GM12878 (cell line): ENCODE data around the gene ACTL8. TPM values are rescaled to one million over a fixed set of nuclear protein-coding genes. Genes with fewer than 3 reads are reported as not detected.

Experiments used
- ATAC-seq: fragments of 200-7000 bp; cut with Tn5 transposase; 3 replicates; pipeline ENCODE4 v1.9.1; 2020; ENCODE audit warnings: mild to moderate bottlenecking, moderate library complexity
- BruUV-seq: library from RNA; stranded (reverse); fragments of 400-500 nt; replicated peaks from 2 replicates; lab custom pipeline; 2021; lab: Mats Ljungman, UMichigan
- CTCF ChIA-PET: fragments of 300-600 bp; sonication (Branson Sonifier 250); formaldehyde crosslinking; extraction: SDS; loops from one replicate; lab custom pipeline; 2021; ENCODE audit warnings: inconsistent platforms; lab: Yijun Ruan, JAX
- POLR2A ChIA-PET: fragments of 350-600 bp; formaldehyde crosslinking; extraction: SDS; loops from one replicate; lab custom pipeline; 2021; ENCODE audit warnings: inconsistent platforms; lab: Charles Lee
- RAD21 ChIA-PET: fragments of 300-600 bp; sonication (Branson Sonifier 250); formaldehyde crosslinking; loops from one replicate; lab custom pipeline; 2023; ENCODE audit warnings: antibody characterized with exemption; ENCODE audit not compliant: unreplicated experiment; lab: Charles Lee
- SMC1A ChIA-PET: fragments of 300-600 bp; sonication (Branson Sonifier 250); formaldehyde crosslinking; loops from one replicate; lab custom pipeline; 2023; ENCODE audit not compliant: unreplicated experiment, uncharacterized antibody; lab: Charles Lee
- DNase-seq: peaks from one replicate; pipeline ENCODE4 v3.0.0-alpha.2; 2011; ENCODE audit warnings: low read depth, low spot score
- FAIRE-seq: peaks from 3 replicates; lab custom pipeline; 2011; peaks lifted over from hg19 to GRCh38; lab: Jason Lieb, UNC
- H2AFZ ChIP-seq: 2 replicates; pipeline ENCODE4 v1.6.0; 2011; ENCODE audit warnings: low read depth, low read length, control low read depth; ENCODE audit not compliant: control insufficient read depth
- H3K27ac ChIP-seq: 2 replicates; pipeline ENCODE4 v1.5.1; 2011; ENCODE audit warnings: control low read depth; ENCODE audit not compliant: control insufficient read depth, insufficient read depth
- H3K27me3 ChIP-seq, 2 experiments: replicated peaks in 1 of 2; 2 replicates each; pipeline versions ENCODE4 v1.6.0 to v1.6.1; 2011; ENCODE audit warnings: low read length in 1 of 2; ENCODE audit not compliant: control insufficient read depth in 2 of 2, insufficient read depth in 2 of 2
- H3K36me3 ChIP-seq, 2 experiments: 2 replicates each; pipeline ENCODE4 v1.5.1; 2011; ENCODE audit warnings: low read length in 1 of 2; ENCODE audit not compliant: control insufficient read depth in 2 of 2, insufficient read depth in 2 of 2
- H3K4me1 ChIP-seq: 2 replicates; pipeline ENCODE4 v1.6.1; 2011; ENCODE audit warnings: mild to moderate bottlenecking, low read length, moderate library complexity, mixed read lengths; ENCODE audit not compliant: control insufficient read depth, insufficient read depth
- H3K4me2 ChIP-seq: 2 replicates; pipeline ENCODE4 v1.6.0; 2011; ENCODE audit warnings: control low read depth; ENCODE audit not compliant: control insufficient read depth, insufficient read depth
- H3K4me3 ChIP-seq: fragments of 200-600 bp; sonication (generic); 2 replicates; pipeline ENCODE4 v1.5.1; 2016
- H3K79me2 ChIP-seq: 2 replicates; pipeline ENCODE4 v1.6.0; 2011; ENCODE audit warnings: low read length; ENCODE audit not compliant: control insufficient read depth, insufficient read depth
- H3K9ac ChIP-seq: 2 replicates; pipeline ENCODE4 v1.8.0; 2011; ENCODE audit warnings: low read length, control low read depth, mixed read lengths; ENCODE audit not compliant: control insufficient read depth, insufficient read depth
- H3K9me3 ChIP-seq: replicated peaks from 3 replicates; pipeline ENCODE4 v1.5.1; 2011; ENCODE audit warnings: mild to moderate bottlenecking, low read length; ENCODE audit not compliant: control insufficient read depth, insufficient read depth
- H4K20me1 ChIP-seq: 2 replicates; pipeline ENCODE4 v1.6.0; 2011; ENCODE audit not compliant: control insufficient read depth, insufficient read depth
- ATF7 ChIP-seq: fragments of 450-650 bp; IDR thresholded peaks from 2 replicates; pipeline ENCODE4 v1.6.1; 2016; ENCODE audit warnings: low read depth, mild to moderate bottlenecking
- BACH1 ChIP-seq: fragments of 450-650 bp; IDR thresholded peaks from 2 replicates; pipeline ENCODE4 v1.6.1; 2017; ENCODE audit warnings: mild to moderate bottlenecking, borderline replicate concordance
- HDGF ChIP-seq: fragments of 450-650 bp; IDR thresholded peaks from 2 replicates; pipeline ENCODE4 v1.6.1; 2016; ENCODE audit warnings: antibody characterized with exemption
- HSF1 ChIP-seq: fragments of 150-350 bp; IDR thresholded peaks from 2 replicates; pipeline ENCODE4 v1.6.1; 2014; ENCODE audit warnings: mild to moderate bottlenecking, low read depth, low read length
- JUND ChIP-seq: IDR thresholded peaks from 2 replicates; pipeline ENCODE4 v1.6.1; 2012; ENCODE audit warnings: low read depth, mild to moderate bottlenecking, low read length, improper control_type of control experiment, moderate library complexity
- MEF2B ChIP-seq: fragments of 450-650 bp; IDR thresholded peaks from 2 replicates; pipeline ENCODE4 v1.6.1; 2018; ENCODE audit warnings: mild to moderate bottlenecking, moderate library complexity; ENCODE audit not compliant: partially characterized antibody, poor library complexity, severe bottlenecking
- NFXL1 ChIP-seq: fragments of 450-650 bp; IDR thresholded peaks from 2 replicates; pipeline ENCODE4 v1.6.1; 2017; ENCODE audit warnings: antibody characterized with exemption, mild to moderate bottlenecking, borderline replicate concordance
- PML ChIP-seq: IDR thresholded peaks from 2 replicates; pipeline ENCODE4 v1.6.1; 2012; ENCODE audit warnings: low read length, inconsistent platforms
- POLR2AphosphoS2 ChIP-seq: IDR thresholded peaks from 2 replicates; pipeline ENCODE4 v1.6.1; 2011; ENCODE audit warnings: low read depth, mild to moderate bottlenecking, low read length, improper control_type of control experiment, moderate library complexity
- TBL1XR1 ChIP-seq: IDR thresholded peaks from 2 replicates; pipeline ENCODE4 v1.6.1; 2012; ENCODE audit warnings: low read depth, low read length, improper control_type of control experiment
- YY1 ChIP-seq: IDR thresholded peaks from 2 replicates; pipeline ENCODE4 v1.6.1; 2011; ENCODE audit warnings: low read depth, mild to moderate bottlenecking, low read length
- ZNF622 ChIP-seq: fragments of 450-650 bp; IDR thresholded peaks from 2 replicates; pipeline ENCODE4 v1.6.1; 2017; ENCODE audit warnings: mild to moderate bottlenecking, inconsistent platforms
- ZSCAN29 ChIP-seq: fragments of 450-650 bp; IDR thresholded peaks from 2 replicates; pipeline ENCODE4 v1.6.1; 2017; ENCODE audit warnings: mild to moderate bottlenecking, moderate library complexity
- WGBS: methylation state at CpG from one replicate; pipeline ENCODE4 v1.1.6; 2016; ENCODE audit warnings: low lambda C conversion rate; ENCODE audit not compliant: insufficient replicate concordance, insufficient coverage; ENCODE audit errors: missing lambda C conversion rate; 5-methylcytosine and 5-hydroxymethylcytosine counted together
- in situ Hi-C: fragments of 300-500 bp; cut with MboI; formaldehyde crosslinking; loops from 9 replicates; pipeline ENCODE4 v1.14.3; 2018; ENCODE audit warnings: mixed read lengths
- intact Hi-C: fragments of 100-400 bp; cut with micrococcal nuclease; formaldehyde crosslinking; loops from one replicate; pipeline ENCODE4 v1.14.2; 2022; ENCODE audit not compliant: unreplicated experiment
- polyA plus RNA-seq, 11 experiments: library from polyadenylated mRNA; depleted of rRNA in 4 of 11; unstranded in 6 of 11; stranded (reverse) in 5 of 11; fragments of >200 nt; fragmentation: Nextera tagmentation in 4 of 11; fragmentation: Illumina TruSeq in 1 of 11; extraction: Ambion mirVana in 4 of 11; extraction: Trizol in 1 of 11; gene quantifications; 1 replicate in 1 of 11; 2 replicates in 10 of 11; pipeline versions ENCODE4 v1.2.1 to v1.2.3, GENCODE V29; 2011 to 2016; ENCODE audit warnings: inconsistent platforms in 2 of 11, missing spikeins in 2 of 11, low read depth in 1 of 11
- total RNA-seq, 4 experiments: library from RNA; depleted of rRNA in 3 of 4; stranded (reverse); fragments of >200 nt in 3 of 4; fragmentation: Illumina TruSeq in 1 of 4; extraction: Trizol in 1 of 4; gene quantifications; 2 replicates each; pipeline versions ENCODE4 v1.2.1 to v1.2.3, GENCODE V29; 2013 to 2021
- TF ChIP-seq, protein P1 (sequence below): fragments of 450-650 bp; IDR thresholded peaks from 2 replicates; pipeline ENCODE4 v1.6.1; 2017; ENCODE audit warnings: mild to moderate bottlenecking, moderate library complexity
- TF ChIP-seq, protein P2 (sequence below): fragments of 450-650 bp; formaldehyde crosslinking; IDR thresholded peaks from 2 replicates; pipeline ENCODE4 v1.5.0; 2022; ENCODE audit warnings: mild to moderate bottlenecking, missing genetic modification characterization

ACTL8 gene
- total and polyA plus RNA-seq, 10 of the 15 experiments (the other 5 are each of a cell fraction or from before 2014, with no cell fraction given): 0.05 to 0.27 TPM; not detected in 8

GRCh38 chr1:17768651-17769241 is 13.6 kb downstream of the ACTL8 start:
- WGBS: 23% methylated on average over 10 of the region's 10 CpGs
- ChIA-PET CTCF (no interaction called here), RAD21 (no interaction called here), SMC1A (no interaction called here), POLR2A (no interaction called here)
- Histone ChIP-seq H3K4me2 (no peak overlapping the region), H3K4me1 (no peaks in the 10 kb centered on the region), H3K4me3 (no peak overlapping the region), H3K9ac (no peak overlapping the region), H3K36me3 (no peaks in the 10 kb centered on the region), H3K27ac (no peak overlapping the region), H3K79me2 (no peaks in the 10 kb centered on the region), H2AFZ (no peak overlapping the region), H3K9me3 (no peaks in the 10 kb centered on the region), H4K20me1 (no peaks in the 10 kb centered on the region), H3K27me3 (peaks cover 0 to 5% of the 10 kb centered on the region in 2 experiments; a peak in 2 of 4 replicates)
- FAIRE-seq (no peak), ATAC-seq (no peak), DNase-seq (no peak)
- in situ Hi-C loops: no loop called here
- intact Hi-C loops: no loop called here
- no TSS peak for BruUV-seq
- no peak for TF ChIP-seq ZNF622
- no peak for TF ChIP-seq PML
- TF ChIP-seq HDGF: no peak
- TF ChIP-seq POLR2AphosphoS2: no peak
- no peak for TF ChIP-seq ATF7
- TF ChIP-seq, protein P1, sequence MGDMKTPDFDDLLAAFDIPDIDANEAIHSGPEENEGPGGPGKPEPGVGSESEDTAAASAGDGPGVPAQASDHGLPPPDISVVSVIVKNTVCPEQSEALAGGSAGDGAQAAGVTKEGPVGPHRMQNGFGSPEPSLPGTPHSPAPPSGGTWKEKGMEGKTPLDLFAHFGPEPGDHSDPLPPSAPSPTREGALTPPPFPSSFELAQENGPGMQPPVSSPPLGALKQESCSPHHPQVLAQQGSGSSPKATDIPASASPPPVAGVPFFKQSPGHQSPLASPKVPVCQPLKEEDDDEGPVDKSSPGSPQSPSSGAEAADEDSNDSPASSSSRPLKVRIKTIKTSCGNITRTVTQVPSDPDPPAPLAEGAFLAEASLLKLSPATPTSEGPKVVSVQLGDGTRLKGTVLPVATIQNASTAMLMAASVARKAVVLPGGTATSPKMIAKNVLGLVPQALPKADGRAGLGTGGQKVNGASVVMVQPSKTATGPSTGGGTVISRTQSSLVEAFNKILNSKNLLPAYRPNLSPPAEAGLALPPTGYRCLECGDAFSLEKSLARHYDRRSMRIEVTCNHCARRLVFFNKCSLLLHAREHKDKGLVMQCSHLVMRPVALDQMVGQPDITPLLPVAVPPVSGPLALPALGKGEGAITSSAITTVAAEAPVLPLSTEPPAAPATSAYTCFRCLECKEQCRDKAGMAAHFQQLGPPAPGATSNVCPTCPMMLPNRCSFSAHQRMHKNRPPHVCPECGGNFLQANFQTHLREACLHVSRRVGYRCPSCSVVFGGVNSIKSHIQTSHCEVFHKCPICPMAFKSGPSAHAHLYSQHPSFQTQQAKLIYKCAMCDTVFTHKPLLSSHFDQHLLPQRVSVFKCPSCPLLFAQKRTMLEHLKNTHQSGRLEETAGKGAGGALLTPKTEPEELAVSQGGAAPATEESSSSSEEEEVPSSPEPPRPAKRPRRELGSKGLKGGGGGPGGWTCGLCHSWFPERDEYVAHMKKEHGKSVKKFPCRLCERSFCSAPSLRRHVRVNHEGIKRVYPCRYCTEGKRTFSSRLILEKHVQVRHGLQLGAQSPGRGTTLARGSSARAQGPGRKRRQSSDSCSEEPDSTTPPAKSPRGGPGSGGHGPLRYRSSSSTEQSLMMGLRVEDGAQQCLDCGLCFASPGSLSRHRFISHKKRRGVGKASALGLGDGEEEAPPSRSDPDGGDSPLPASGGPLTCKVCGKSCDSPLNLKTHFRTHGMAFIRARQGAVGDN: no peak
- TF ChIP-seq, protein P2, sequence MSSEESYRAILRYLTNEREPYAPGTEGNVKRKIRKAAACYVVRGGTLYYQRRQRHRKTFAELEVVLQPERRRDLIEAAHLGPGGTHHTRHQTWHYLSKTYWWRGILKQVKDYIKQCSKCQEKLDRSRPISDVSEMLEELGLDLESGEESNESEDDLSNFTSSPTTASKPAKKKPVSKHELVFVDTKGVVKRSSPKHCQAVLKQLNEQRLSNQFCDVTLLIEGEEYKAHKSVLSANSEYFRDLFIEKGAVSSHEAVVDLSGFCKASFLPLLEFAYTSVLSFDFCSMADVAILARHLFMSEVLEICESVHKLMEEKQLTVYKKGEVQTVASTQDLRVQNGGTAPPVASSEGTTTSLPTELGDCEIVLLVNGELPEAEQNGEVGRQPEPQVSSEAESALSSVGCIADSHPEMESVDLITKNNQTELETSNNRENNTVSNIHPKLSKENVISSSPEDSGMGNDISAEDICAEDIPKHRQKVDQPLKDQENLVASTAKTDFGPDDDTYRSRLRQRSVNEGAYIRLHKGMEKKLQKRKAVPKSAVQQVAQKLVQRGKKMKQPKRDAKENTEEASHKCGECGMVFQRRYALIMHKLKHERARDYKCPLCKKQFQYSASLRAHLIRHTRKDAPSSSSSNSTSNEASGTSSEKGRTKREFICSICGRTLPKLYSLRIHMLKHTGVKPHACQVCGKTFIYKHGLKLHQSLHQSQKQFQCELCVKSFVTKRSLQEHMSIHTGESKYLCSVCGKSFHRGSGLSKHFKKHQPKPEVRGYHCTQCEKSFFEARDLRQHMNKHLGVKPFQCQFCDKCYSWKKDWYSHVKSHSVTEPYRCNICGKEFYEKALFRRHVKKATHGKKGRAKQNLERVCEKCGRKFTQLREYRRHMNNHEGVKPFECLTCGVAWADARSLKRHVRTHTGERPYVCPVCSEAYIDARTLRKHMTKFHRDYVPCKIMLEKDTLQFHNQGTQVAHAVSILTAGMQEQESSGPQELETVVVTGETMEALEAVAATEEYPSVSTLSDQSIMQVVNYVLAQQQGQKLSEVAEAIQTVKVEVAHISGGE (CRISPR knock-in tag): no peak
- TF ChIP-seq ZSCAN29: no peak
- no peak for TF ChIP-seq JUND
- TF ChIP-seq NFXL1: no peak
- no peak for TF ChIP-seq YY1
- TF ChIP-seq TBL1XR1: no peak
- no peak for TF ChIP-seq HSF1
- TF ChIP-seq BACH1: no peak
- TF ChIP-seq MEF2B: no peak
